GM12872 (cell line): Measurements from ENCODE around the gene CD96.

Source experiments
- CTCF ChIP-seq: IDR thresholded peaks from 3 replicates; pipeline ENCODE4 v1.5.1; 2011; ENCODE audit warnings: low read depth, mild to moderate bottlenecking, low read length, moderate library complexity; ENCODE audit not compliant: insufficient read depth

CD96 gene

DNA sequence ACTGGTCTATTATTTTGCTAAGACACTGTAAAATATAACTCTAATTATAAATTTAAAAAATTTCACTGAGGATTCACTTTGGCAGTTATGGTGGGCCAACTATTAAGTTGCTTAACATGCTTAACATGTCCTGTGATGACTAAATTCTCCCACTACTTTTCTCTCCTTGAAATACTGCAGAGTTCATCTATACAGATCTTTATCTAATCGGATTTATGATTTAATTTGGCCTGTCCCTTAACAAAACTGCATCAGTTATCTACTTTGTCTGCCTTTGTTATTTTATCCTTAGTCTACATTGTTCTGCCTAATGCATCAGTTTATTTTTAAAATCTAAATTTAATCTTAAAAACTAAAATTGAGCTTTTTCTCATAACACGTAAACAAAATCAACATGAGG lies 26.4 kb downstream of the CD96 start:
- TF ChIP-seq CTCF: no peak

DNA sequence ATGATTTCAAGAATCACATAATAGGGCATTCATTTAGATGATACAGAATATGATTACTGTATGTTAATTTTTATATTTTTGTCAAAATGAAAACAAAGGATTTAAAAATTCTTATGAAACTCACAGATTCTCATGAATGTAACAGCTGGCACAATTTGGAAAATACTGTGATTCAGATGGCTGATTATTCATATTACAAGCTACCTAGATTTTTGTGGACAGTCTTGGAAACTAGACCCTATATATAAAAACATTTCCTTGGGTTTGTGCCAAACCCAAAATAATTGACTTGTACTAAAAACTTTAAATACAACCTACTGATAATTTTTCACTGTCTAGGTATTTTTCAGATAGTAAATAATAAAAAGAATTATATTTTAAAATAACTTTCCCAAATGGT lies 26.9 kb downstream of the CD96 start:
- no peak for TF ChIP-seq CTCF

GRCh38 chr3:111570404-111571030 lies 28.5 kb downstream of the CD96 start:
- no peak for TF ChIP-seq CTCF

- no peak for TF ChIP-seq CTCF
Observed at GRCh38 chr3:111571282-111571681, 29.3 kb downstream of the CD96 start.

- TF ChIP-seq CTCF: no peak
Observed at GRCh38 chr3:111571907-111572460, 30.0 kb downstream of the CD96 start.

DNA sequence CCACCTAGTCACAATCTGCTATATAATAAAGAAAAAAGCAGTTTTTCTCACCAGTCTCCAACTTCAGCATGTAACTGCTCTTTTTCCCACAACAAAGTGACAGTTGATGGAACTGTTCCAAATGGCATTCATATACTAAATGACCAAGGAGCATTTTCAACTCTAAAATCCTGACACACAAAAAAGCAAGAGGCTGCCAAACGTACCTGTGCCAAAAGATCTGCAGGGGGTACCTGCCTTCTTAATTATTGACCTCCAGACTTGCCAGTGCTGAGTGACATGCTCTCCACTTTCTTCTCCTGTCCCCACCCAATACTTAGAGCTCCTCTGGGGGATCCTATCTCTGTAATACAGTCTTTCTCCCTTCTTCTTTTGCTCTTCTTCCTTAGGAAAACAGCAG lies 35.1 kb downstream of the CD96 start:
- no peak for TF ChIP-seq CTCF

- TF ChIP-seq CTCF: peak; percentile 53; the same call in 2 of the 3 replicates
Observed at GRCh38 chr3:111577798-111578685, 36.0 kb downstream of the CD96 start.
